ENCODE measurements around the gene HECW1.

DNA sequence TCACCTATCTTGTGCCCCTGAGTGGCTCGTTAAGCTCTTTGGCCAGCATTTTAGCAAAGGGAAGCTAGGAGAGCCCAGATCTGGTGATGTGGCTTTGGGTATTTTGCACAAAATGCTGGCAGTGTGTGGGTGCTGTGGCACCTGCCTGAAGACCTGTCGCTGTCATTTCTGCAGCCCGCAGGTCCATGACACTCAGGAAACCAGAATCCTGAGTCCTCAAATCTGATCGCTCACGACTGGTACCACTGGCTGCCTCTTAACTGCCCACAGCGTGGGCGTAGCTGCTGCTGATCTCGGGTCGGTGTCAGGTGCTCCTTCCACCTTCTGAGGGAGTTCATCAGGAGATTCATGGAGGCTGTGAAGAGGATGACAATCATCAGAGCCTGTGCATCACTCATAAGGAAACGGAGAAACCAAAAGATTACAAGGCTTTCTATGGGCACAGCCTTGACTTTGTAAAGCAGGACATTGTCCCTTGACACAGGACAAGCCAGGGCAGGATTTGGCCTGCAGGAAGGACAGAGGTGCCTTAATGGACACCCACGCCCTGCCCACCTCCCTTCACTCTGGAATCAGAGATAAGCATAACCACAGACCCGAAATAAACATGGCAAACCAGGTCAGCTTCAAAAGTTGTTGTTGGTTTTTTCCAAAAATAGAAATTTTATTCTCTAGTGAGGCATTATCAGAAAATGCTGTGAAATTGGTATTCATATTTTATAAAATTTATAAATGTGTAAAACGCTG is 399.5 kb downstream of the HECW1 start:
- TF ChIP-seq, protein P1, sequence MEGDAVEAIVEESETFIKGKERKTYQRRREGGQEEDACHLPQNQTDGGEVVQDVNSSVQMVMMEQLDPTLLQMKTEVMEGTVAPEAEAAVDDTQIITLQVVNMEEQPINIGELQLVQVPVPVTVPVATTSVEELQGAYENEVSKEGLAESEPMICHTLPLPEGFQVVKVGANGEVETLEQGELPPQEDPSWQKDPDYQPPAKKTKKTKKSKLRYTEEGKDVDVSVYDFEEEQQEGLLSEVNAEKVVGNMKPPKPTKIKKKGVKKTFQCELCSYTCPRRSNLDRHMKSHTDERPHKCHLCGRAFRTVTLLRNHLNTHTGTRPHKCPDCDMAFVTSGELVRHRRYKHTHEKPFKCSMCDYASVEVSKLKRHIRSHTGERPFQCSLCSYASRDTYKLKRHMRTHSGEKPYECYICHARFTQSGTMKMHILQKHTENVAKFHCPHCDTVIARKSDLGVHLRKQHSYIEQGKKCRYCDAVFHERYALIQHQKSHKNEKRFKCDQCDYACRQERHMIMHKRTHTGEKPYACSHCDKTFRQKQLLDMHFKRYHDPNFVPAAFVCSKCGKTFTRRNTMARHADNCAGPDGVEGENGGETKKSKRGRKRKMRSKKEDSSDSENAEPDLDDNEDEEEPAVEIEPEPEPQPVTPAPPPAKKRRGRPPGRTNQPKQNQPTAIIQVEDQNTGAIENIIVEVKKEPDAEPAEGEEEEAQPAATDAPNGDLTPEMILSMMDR (tag by site-specific recombination; IDR thresholded peaks at IDR 0.05), result no peak
- no peak for TF ChIP-seq ZNF558 (tag by site-specific recombination; IDR thresholded peaks at IDR 0.05)
- no peak for TF ChIP-seq ZNF792 (tag by site-specific recombination; IDR thresholded peaks at IDR 0.05)
- TF ChIP-seq REPIN1 (tag by site-specific recombination; IDR thresholded peaks at IDR 0.05; ENCODE audit: low read depth), result no peak
- TF ChIP-seq ZNF133 (tag by site-specific recombination; IDR thresholded peaks at IDR 0.05), result no peak
- TF ChIP-seq ZNF24 (tag by site-specific recombination; IDR thresholded peaks at IDR 0.05), result no peak
- TF ChIP-seq ZNF121 (tag by site-specific recombination; IDR thresholded peaks at IDR 0.05), result no peak
- TF ChIP-seq, protein P2, sequence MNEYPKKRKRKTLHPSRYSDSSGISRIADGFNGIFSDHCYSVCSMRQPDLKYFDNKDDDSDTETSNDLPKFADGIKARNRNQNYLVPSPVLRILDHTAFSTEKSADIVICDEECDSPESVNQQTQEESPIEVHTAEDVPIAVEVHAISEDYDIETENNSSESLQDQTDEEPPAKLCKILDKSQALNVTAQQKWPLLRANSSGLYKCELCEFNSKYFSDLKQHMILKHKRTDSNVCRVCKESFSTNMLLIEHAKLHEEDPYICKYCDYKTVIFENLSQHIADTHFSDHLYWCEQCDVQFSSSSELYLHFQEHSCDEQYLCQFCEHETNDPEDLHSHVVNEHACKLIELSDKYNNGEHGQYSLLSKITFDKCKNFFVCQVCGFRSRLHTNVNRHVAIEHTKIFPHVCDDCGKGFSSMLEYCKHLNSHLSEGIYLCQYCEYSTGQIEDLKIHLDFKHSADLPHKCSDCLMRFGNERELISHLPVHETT (tag by site-specific recombination; IDR thresholded peaks at IDR 0.05), result no peak
- no peak for TF ChIP-seq SP2 (tag by site-specific recombination; IDR thresholded peaks at IDR 0.05)
- TF ChIP-seq, protein P3, sequence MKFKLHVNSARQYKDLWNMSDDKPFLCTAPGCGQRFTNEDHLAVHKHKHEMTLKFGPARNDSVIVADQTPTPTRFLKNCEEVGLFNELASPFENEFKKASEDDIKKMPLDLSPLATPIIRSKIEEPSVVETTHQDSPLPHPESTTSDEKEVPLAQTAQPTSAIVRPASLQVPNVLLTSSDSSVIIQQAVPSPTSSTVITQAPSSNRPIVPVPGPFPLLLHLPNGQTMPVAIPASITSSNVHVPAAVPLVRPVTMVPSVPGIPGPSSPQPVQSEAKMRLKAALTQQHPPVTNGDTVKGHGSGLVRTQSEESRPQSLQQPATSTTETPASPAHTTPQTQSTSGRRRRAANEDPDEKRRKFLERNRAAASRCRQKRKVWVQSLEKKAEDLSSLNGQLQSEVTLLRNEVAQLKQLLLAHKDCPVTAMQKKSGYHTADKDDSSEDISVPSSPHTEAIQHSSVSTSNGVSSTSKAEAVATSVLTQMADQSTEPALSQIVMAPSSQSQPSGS (tag by site-specific recombination; IDR thresholded peaks at IDR 0.05; ENCODE audit: low read depth), result no peak
- TF ChIP-seq ZNF114 (tag by site-specific recombination; IDR thresholded peaks at IDR 0.05), result no peak
- TF ChIP-seq GLI4 (tag by site-specific recombination; IDR thresholded peaks at IDR 0.05), result no peak
- TF ChIP-seq, protein P4, sequence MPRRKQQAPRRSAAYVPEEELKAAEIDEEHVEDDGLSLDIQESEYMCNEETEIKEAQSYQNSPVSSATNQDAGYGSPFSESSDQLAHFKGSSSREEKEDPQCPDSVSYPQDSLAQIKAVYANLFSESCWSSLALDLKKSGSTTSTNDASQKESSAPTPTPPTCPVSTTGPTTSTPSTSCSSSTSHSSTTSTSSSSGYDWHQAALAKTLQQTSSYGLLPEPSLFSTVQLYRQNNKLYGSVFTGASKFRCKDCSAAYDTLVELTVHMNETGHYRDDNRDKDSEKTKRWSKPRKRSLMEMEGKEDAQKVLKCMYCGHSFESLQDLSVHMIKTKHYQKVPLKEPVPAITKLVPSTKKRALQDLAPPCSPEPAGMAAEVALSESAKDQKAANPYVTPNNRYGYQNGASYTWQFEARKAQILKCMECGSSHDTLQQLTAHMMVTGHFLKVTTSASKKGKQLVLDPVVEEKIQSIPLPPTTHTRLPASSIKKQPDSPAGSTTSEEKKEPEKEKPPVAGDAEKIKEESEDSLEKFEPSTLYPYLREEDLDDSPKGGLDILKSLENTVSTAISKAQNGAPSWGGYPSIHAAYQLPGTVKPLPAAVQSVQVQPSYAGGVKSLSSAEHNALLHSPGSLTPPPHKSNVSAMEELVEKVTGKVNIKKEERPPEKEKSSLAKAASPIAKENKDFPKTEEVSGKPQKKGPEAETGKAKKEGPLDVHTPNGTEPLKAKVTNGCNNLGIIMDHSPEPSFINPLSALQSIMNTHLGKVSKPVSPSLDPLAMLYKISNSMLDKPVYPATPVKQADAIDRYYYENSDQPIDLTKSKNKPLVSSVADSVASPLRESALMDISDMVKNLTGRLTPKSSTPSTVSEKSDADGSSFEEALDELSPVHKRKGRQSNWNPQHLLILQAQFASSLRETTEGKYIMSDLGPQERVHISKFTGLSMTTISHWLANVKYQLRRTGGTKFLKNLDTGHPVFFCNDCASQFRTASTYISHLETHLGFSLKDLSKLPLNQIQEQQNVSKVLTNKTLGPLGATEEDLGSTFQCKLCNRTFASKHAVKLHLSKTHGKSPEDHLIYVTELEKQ (tag by site-specific recombination; IDR thresholded peaks at IDR 0.05; ENCODE audit: borderline replicate concordance), result no peak
